A549 treated with AZD2906 at 1 μM for 4 hours (cell line): ENCODE measurements around the gene KRTAP13-2. TPM values are rescaled to one million over a fixed set of nuclear protein-coding genes. Genes with fewer than 3 reads are reported as not detected.

Experiments
- total RNA-seq: library from RNA; stranded (reverse); fragments of 200-300 nt; extraction: Qiagen RNA extraction; gene quantifications from 5 replicates; pipeline ENCODE4 v1.2.3, GENCODE V29; 2022

Gene KRTAP13-2, protein sequence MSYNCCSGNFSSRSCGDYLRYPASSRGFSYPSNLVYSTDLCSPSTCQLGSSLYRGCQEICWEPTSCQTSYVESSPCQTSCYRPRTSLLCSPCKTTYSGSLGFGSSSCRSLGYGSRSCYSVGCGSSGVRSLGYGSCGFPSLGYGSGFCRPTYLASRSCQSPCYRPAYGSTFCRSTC
- not detected in 5 replicates for total RNA-seq

GRCh38 chr21:30372139-30372770 lies at the start of gene KRTAP13-2:
TSS of gene KRTAP13-2 (minus strand) at chr21:30372271. CDS start at chr21:30372213, 58 bp downstream.

GRCh38 chr21:30395731-30396130 lies 23.7 kb upstream of the KRTAP13-2 start, which contains the start of gene KRTAP13-1:
TSS of gene KRTAP13-1 (plus strand) at chr21:30396031. CDS start at chr21:30396087, 56 bp downstream.

DNA sequence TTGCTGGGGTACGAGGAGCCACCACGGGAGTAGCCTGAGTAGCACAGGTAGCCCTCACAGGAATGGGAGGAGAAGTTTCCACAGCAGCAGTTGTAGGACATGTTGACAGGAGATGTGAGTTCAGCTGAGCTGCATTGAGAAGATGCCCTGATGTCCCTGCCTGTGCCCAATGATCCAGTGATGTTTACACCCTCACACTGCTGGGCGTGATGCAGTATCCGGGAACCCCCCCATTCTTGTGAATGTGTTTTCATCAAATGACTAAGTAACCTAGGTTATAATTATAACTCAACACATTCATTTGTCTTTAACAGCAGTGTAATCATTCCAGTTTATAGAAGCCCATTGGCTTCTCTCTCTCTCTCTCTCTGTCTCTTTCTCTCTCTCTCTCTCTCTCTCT lies 23.6 kb downstream of the KRTAP13-2 start, which contains the start of gene KRTAP23-1:
TSS of gene KRTAP23-1 (minus strand) at position 101 of the 400 bp plus-strand sequence. CDS start at position 101, 0 bp downstream.

GRCh38 chr21:30337276-30337744 lies 34.8 kb downstream of the KRTAP13-2 start, which contains the start of gene KRTAP27-1:
TSS of gene KRTAP27-1 (minus strand) at chr21:30337694. CDS start at chr21:30337668, 26 bp downstream.

Other genes with a start within 250 kb of the KRTAP13-2 start
- gene CLDN17, start 205.5 kb downstream of the KRTAP13-2 start, total RNA-seq, result not detected in 5 replicates
- not detected in 5 replicates for gene CLDN8, start 156.2 kb downstream of the KRTAP13-2 start, total RNA-seq
- not detected in 5 replicates for gene KRTAP24-1, start 89.3 kb downstream of the KRTAP13-2 start, total RNA-seq
- gene KRTAP25-1, start 82.8 kb downstream of the KRTAP13-2 start, total RNA-seq, result not detected in 5 replicates
- gene KRTAP26-1, start 52.0 kb downstream of the KRTAP13-2 start, total RNA-seq, result not detected in 5 replicates
- gene KRTAP27-1, start 34.6 kb downstream of the KRTAP13-2 start, total RNA-seq, result not detected in 5 replicates
- not detected in 5 replicates for gene KRTAP23-1, start 23.7 kb downstream of the KRTAP13-2 start, total RNA-seq
- not detected in 5 replicates for gene KRTAP13-1, start 23.8 kb upstream of the KRTAP13-2 start, total RNA-seq
- not detected in 5 replicates for gene KRTAP13-3, start 53.7 kb upstream of the KRTAP13-2 start, total RNA-seq
- gene KRTAP13-4, start 57.9 kb upstream of the KRTAP13-2 start, total RNA-seq, result not detected in 5 replicates
- not detected in 5 replicates for gene KRTAP15-1, start 68.0 kb upstream of the KRTAP13-2 start, total RNA-seq
- gene KRTAP19-1, start 108.1 kb upstream of the KRTAP13-2 start, total RNA-seq, result not detected in 5 replicates
- gene KRTAP19-2, start 115.2 kb upstream of the KRTAP13-2 start, total RNA-seq, result not detected in 5 replicates
- gene KRTAP19-3, start 119.7 kb upstream of the KRTAP13-2 start, total RNA-seq, result not detected in 5 replicates
- gene KRTAP19-4, start 124.9 kb upstream of the KRTAP13-2 start, total RNA-seq, result not detected in 5 replicates
- not detected in 5 replicates for gene KRTAP19-5, start 129.9 kb upstream of the KRTAP13-2 start, total RNA-seq
- gene KRTAP19-6, start 169.6 kb upstream of the KRTAP13-2 start, total RNA-seq, result not detected in 5 replicates
- gene KRTAP19-7, start 189.0 kb upstream of the KRTAP13-2 start, total RNA-seq, result not detected in 5 replicates
- gene KRTAP22-2, start 218.1 kb upstream of the KRTAP13-2 start, total RNA-seq, result not detected in 5 replicates
- gene KRTAP6-3, start 220.2 kb upstream of the KRTAP13-2 start, total RNA-seq, result not detected in 5 replicates
- gene KRTAP6-2, start 226.6 kb upstream of the KRTAP13-2 start, total RNA-seq, result not detected in 5 replicates
- not detected in 5 replicates for gene KRTAP22-1, start 228.8 kb upstream of the KRTAP13-2 start, total RNA-seq
- gene KRTAP6-1, start 241.7 kb upstream of the KRTAP13-2 start, total RNA-seq, result not detected in 5 replicates
- gene KRTAP20-1, start 244.2 kb upstream of the KRTAP13-2 start, total RNA-seq, result not detected in 5 replicates
- not detected in 5 replicates for gene KRTAP20-4, start 248.4 kb upstream of the KRTAP13-2 start, total RNA-seq